Mammary epithelial cell (primary cell): ENCODE measurements around the gene ZNHIT1.

Experiments used
- EZH2 ChIP-seq: IDR thresholded peaks from 2 replicates; pipeline ENCODE4 v1.6.1; 2012; ENCODE audit warnings: low read length, inconsistent platforms, borderline replicate concordance
- TF ChIP-seq, protein P1 (sequence below), 2 donors: IDR thresholded peaks in 1 of 2; conservative IDR thresholded peaks in 1 of 2; 2 replicates each; pipeline ENCODE4 v1.5.1; 2011 to 2012; ENCODE audit warnings: inconsistent platforms in 2 of 2, low read length in 2 of 2, mild to moderate bottlenecking in 2 of 2, control low read depth in 1 of 2, low read depth in 1 of 2; ENCODE audit not compliant: insufficient read depth in 1 of 2; ENCODE audit errors: extremely low read depth in 1 of 2

DNA sequence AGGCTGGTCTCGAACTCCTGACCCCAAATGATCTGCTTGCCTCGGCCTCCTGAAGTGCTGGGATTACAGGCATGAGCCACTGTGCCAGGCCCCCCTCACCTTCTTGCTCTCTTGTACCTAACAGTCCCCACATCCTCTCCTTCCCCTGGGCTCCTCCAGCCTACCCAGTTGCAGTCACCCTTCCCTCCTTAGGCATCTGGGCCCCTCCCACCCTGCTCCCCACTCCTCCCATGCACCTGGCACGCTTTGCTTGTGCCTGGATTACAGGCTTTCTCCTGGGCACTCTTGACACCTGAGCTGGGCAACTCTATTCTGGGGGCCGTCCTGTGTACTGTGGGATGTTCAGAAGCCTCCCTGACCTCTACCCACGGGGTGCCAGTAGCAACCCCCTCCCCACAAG lies 16.7 kb downstream of the ZNHIT1 start:
- TF ChIP-seq, protein P1, sequence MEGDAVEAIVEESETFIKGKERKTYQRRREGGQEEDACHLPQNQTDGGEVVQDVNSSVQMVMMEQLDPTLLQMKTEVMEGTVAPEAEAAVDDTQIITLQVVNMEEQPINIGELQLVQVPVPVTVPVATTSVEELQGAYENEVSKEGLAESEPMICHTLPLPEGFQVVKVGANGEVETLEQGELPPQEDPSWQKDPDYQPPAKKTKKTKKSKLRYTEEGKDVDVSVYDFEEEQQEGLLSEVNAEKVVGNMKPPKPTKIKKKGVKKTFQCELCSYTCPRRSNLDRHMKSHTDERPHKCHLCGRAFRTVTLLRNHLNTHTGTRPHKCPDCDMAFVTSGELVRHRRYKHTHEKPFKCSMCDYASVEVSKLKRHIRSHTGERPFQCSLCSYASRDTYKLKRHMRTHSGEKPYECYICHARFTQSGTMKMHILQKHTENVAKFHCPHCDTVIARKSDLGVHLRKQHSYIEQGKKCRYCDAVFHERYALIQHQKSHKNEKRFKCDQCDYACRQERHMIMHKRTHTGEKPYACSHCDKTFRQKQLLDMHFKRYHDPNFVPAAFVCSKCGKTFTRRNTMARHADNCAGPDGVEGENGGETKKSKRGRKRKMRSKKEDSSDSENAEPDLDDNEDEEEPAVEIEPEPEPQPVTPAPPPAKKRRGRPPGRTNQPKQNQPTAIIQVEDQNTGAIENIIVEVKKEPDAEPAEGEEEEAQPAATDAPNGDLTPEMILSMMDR (conservative IDR thresholded peaks at IDR 0.05 in 1 of 2, IDR thresholded peaks at IDR 0.05 in 1 of 2; ENCODE audit: extremely low read depth in 1 of 2, insufficient read depth in 1 of 2, low read depth in 1 of 2, low read length in 2 of 2) = no peak
- TF ChIP-seq EZH2 = no peak
